Left renal cortex interstitium (tissue), 4 donors: ENCODE measurements around the gene PROCR. TPM values are rescaled to one million over a fixed set of nuclear protein-coding genes. Genes with fewer than 3 reads are reported as not detected.
"Not testable (repeated sequence)": the region's sequence is repeated elsewhere in the genome, so short reads cannot be mapped to it uniquely, and the experiment has no call there.

Source experiments
- DNase-seq, 4 donors: peaks; one replicate each; pipeline ENCODE4 v3.0.0-alpha.2; 2013; ENCODE audit warnings: low read depth in 4 of 4, low spot score in 2 of 4, missing footprints in 1 of 4
- polyA plus RNA-seq, 4 donors: library from polyadenylated mRNA; unstranded; fragments of 120-200 nt; gene quantifications; one replicate each; pipeline ENCODE4 v1.2.1, GENCODE V29; 2013; ENCODE audit not compliant: insufficient read length in 4 of 4

Gene PROCR
- polyA plus RNA-seq, 4 donors: 7.5 to 10.0 (median 9.5) TPM

- no peak for DNase-seq
Observed at GRCh38 chr20:35192118-35192872, 20.4 kb downstream of the PROCR start.

DNA sequence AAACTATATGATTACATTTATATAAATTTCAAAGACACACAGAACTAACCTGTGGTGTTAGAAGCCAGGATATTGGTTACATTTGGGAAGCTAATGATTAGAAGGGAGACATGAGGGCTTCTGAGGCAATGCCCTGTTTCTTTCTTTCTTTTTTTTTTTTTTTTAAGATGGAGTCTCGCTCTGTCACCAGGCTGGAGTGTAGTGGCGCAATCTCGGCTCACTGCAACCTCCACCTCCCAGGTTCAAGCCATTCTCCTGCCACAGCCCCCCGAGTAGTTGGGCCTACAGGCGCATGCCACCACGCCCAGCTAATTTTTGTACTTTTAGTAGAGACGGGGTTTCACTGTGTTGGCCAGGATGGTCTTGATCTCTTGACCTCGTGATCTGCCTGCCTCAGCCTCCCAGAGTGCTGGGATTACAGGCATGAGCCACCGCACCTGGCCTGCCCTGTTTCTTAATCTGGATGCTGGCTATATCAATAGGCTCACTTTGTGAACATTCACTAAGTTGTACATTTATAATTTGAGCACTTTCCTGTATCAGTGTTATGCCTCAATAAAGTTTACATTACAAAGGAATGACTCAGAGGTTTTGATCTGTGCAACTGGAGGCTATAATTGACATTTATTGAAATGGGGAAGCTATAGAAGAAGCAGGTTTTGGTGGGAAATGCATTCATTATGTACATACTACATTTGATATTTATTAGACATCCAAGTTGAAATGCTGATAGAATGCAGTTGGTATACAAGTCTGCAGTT lies 21.3 kb downstream of the PROCR start:
- not testable (repeated sequence) for DNase-seq

DNA sequence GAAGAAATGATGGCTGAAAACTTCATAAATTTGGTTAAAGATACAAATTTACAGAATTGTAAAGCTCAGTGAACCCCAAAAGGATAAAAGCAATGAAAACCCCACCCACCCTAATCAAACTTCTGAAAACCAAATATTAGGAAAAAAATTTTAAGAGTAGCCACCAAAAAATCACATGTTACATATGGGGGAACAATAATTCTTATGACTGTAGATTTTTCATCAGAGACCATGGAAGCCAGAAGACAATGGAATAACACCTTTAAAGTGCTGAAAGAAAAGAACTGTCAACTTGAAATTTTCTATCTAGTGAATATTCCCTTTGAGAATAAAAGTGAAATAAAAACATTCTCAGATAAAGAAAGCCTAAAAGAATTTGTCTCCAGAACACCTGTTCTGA lies 24.4 kb downstream of the PROCR start:
- DNase-seq: no peak

- no peak for DNase-seq
Observed at GRCh38 chr20:35199740-35200139, 27.9 kb downstream of the PROCR start.

DNA sequence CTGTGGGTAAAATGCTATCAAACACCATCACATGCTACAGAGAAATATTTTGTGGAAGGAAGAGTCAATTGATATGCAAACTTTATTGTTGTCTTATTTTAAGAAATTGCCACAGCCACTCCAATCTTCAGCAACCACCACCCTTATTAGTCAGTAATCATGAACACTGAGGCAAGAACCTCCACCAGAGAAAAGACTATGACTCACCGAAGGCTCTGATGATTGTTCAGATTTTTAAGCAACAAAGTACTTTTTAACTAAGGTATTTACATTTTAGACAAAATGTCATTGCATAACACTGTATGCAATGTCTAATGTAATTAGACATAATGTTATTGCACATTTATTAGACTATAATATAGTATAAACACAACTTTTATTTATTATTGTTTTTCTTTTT lies 28.4 kb downstream of the PROCR start:
- no peak for DNase-seq

- not testable (repeated sequence) for DNase-seq
Observed at GRCh38 chr20:35201467-35201866, 29.6 kb downstream of the PROCR start.

GRCh38 chr20:35206802-35207201 lies 34.9 kb downstream of the PROCR start:
- no peak for DNase-seq

DNA sequence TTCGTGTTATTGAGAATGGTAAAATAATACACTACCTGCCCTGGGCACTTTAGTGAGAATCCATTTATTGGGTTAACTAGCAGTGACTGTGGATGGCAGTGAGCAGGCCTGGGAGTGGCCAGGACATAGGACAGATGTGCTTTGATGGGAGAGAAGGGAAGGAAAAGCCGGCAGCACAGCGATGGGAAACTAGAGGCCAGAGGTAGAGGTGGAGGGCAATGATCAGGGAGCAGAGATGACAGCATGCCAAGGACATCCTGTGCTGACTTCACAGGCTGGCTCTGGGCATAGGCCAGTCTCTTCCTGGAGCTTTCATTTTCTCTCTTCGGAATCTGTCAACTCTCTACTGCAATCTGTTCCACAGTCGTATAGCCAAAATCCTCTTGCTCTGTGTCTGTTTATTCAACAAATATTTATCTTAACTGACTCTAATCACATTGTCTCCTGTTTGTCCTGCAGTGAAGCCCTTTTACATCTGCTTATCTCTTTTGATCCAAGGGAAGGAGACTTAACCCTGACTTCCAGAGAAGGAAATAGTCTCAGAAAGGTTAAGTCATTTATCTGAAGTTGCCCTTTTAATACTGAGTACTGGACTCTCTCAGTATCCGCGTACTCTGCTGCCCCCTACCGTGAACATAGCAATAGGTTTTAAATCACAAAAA lies 36.2 kb downstream of the PROCR start:
- peak in 3 of 4 donors; percentile 37 to 71 (median 46) for DNase-seq

- no peak for DNase-seq
Observed at GRCh38 chr20:35215066-35215956, 43.4 kb downstream of the PROCR start.

DNA sequence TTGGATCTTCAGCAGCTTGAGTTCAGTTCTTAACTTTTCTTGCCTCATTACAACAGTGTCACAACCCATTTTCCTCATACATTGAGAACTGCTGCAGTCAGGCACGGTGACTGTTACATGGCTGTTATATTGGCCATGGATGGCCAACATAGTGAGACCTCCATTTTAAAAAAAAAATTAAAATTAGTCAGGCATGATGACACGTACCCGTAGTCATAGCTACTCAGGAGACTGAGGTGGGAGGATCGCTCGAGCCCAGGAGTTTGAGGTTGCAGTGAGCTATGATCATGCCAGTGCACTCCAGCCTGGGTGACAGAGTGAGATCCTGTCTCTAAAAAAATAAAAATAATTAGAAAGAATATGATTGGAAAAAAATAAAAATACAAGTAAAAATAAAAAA lies 44.7 kb downstream of the PROCR start:
- no peak for DNase-seq

GRCh38 chr20:35223941-35224340 lies 52.1 kb downstream of the PROCR start:
- no peak for DNase-seq

- DNase-seq: no peak
Observed at GRCh38 chr20:35224536-35224935, 52.7 kb downstream of the PROCR start.

DNA sequence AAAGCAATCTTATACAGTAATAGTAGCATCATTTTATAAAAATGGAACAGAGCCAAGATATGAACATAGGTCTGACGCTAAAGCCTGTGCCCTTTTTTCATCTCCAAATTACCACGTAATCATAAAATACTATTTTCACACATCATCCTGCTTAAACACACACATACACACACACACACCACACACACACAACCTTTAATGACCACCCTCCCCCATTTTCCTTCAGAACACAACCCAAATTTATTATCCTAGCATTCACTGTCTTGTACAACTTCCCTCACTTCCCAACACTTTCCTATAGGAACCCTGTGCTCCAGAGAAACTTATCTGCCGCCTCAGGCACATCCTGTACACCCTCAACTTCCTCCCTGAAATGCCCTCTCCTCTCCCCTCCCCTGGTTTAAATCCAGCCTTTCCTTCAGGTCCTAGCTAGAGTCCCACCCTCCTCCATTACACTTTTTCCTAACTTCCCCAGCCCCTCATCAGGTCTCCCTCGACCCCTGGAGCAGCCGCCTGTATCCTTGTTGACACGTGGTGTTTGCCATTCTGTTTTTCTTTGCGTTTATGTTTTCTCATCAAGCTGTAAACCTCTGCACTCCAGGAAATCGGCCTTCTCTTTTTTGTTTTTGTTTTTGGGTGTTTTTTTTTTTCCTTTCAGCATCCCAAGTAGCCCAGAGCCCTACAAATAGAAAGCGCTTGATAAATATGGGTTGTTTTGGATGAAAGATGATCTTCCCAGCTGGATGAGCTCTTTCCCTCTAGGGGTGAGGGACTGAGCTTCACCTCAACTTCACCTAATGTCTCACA lies 53.6 kb downstream of the PROCR start:
- DNase-seq: no peak

DNA sequence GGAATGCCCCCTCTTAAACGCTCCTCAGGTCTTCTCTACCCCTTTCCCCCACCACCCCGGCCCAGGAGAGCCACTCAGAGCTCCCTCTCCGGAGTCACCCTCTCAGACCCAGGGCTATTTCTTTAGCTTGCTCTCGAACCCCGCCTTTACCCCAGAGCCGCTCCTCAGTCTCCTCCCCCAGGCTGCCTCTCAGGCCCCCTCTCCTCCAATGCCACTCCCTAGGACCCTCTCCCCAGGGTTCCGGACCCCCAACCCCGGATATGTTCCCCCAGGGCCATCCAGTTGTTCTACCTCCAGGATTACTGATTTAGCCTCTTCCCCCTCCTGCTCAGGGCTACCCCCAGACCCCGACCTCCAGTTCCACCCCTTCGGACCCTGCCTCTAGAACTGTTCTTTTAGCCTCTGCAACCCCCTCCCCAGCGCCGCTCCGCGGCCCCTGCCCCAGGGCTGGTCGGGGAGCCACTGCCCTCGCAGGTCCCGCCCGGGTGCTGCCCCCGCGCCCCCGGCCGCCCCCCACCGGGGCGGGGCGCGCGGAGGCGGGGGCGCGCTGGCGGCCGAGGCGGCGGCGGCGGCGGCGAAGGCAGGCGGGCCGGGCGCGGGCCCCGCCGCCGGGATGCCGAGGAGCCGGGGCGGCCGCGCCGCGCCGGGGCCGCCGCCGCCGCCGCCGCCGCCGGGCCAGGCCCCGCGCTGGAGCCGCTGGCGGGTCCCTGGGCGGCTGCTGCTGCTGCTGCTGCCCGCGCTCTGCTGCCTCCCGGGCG lies 54.4 kb downstream of the PROCR start, which contains the start of gene MMP24:
MMP24 (plus strand) TSS at position 565 of the 758 bp plus-strand sequence; CDS start at position 614, 49 bp downstream.
- no peak for DNase-seq

Other genes with a start within 250 kb of the PROCR start
- gene GSS, start 216.3 kb upstream of the PROCR start, polyA plus RNA-seq: 10 to 100 TPM; 50.1 to 61.3 (median 59.0) TPM
- gene MYH7B, start 216.2 kb upstream of the PROCR start, polyA plus RNA-seq: 1 to 10 TPM in 2 of 4 donors, under 1 TPM in 2; 0.49 to 3.0 (median 1.4) TPM
- 10 to 100 TPM; 64.4 to 72.0 (median 69.2) TPM for gene TRPC4AP, start 79.3 kb upstream of the PROCR start, polyA plus RNA-seq
- gene EDEM2, start 24.7 kb upstream of the PROCR start, polyA plus RNA-seq: 10 to 100 TPM; 16.8 to 17.4 (median 17.0) TPM
- gene MMP24, start 54.6 kb downstream of the PROCR start, polyA plus RNA-seq: 1 to 10 TPM; 1.7 to 2.5 (median 2.5) TPM
- 10 to 100 TPM; 37.7 to 49.2 (median 42.7) TPM for gene MMP24OS, start 106.0 kb downstream of the PROCR start, polyA plus RNA-seq
- gene EIF6, start 112.7 kb downstream of the PROCR start, polyA plus RNA-seq: 100 to 1,000 TPM; 140 to 182 (median 148) TPM
- gene FAM83C, start 120.4 kb downstream of the PROCR start, polyA plus RNA-seq: under 1 TPM in 2 of 4 donors, not detected in 2; 0.04 to 0.06 TPM
- 10 to 100 TPM; 46.0 to 60.7 (median 57.2) TPM for gene UQCC1, start 239.9 kb downstream of the PROCR start, polyA plus RNA-seq